ENCODE data around the gene DNMBP. TPM values are rescaled to one million over a fixed set of nuclear protein-coding genes. Genes with fewer than 3 reads are reported as not detected.
"Not testable (repeated sequence)": the region's sequence is repeated elsewhere in the genome, so short reads cannot be mapped to it uniquely, and the experiment has no call there.

Gene DNMBP
- total and polyA plus RNA-seq, 12 donors: 5.1 to 8.1 (median 7.1) TPM

- WGBS, 2 donors: 66 to 72% methylated on average over 3 of the region's 3 CpGs
- Histone ChIP-seq H3K27ac (peak overlapping the region in 6 of 10 donors; percentile 6 to 69 (median 26)), H3K4me3 (no peak overlapping the region), H3K36me3 (peaks cover 0 to 49% (median 13%) of the 10 kb centered on the region in 9 donors), H3K9me3 (no peaks in the 10 kb centered on the region), H3K4me1 (peaks cover 0 to 41% (median 18%) of the 10 kb centered on the region in 9 donors), H3K27me3 (no peaks in the 10 kb centered on the region)
- DNase-seq (no peak), ATAC-seq (peak in 2 of 8 donors; percentile 21 to 47)
- TF ChIP-seq CTCF (IDR thresholded peaks at IDR 0.05): no peak
- intact Hi-C loops (cut with DNase I): no loop called here
These were observed 43.4 kb downstream of the DNMBP start for GRCh38 chr10:99966306-99966705.

GRCh38 chr10:99965700-99966099 is 44.0 kb downstream of the DNMBP start:
- no peak for DNase-seq
- WGBS, 2 donors: 78 to 85% methylated on average over 4 of the region's 4 CpGs
- no peak for TF ChIP-seq CTCF (IDR thresholded peaks at IDR 0.05)
- Histone ChIP-seq H3K36me3 (peaks cover 0 to 43% (median 13%) of the 10 kb centered on the region in 9 donors), H3K4me3 (no peak overlapping the region), H3K4me1 (peaks cover 0 to 41% (median 18%) of the 10 kb centered on the region in 9 donors), H3K9me3 (no peaks in the 10 kb centered on the region), H3K27me3 (no peaks in the 10 kb centered on the region), H3K27ac (peak overlapping the region in 6 of 10 donors; percentile 6 to 69 (median 18))
- intact Hi-C loops (cut with DNase I): no loop called here
- peak in 2 of 8 donors; percentile 7 to 47 for ATAC-seq

GRCh38 chr10:99964791-99965190 is 45.0 kb downstream of the DNMBP start:
- H3K27me3 ChIP-seq: no peaks in the 10 kb centered on the region
- no peaks in the 10 kb centered on the region for H3K9me3 ChIP-seq
- no peak overlapping the region for H3K4me3 ChIP-seq
- TF ChIP-seq CTCF (IDR thresholded peaks at IDR 0.05): peak in 4 of 9 donors; percentile 10 to 27 (median 17)
- peaks cover 0 to 35% (median 13%) of the 10 kb centered on the region in 9 donors for H3K36me3 ChIP-seq
- peak overlapping the region in 4 of 10 donors; percentile 6 to 37 (median 19) for H3K27ac ChIP-seq
- H3K4me1 ChIP-seq: peaks cover 0 to 41% (median 18%) of the 10 kb centered on the region in 9 donors
- 96 to 98% methylated on average over 7 of the region's 7 CpGs for WGBS, 2 donors
- DNase-seq (no peak), ATAC-seq (no peak)
- intact Hi-C loops (cut with DNase I): no loop called here

DNA sequence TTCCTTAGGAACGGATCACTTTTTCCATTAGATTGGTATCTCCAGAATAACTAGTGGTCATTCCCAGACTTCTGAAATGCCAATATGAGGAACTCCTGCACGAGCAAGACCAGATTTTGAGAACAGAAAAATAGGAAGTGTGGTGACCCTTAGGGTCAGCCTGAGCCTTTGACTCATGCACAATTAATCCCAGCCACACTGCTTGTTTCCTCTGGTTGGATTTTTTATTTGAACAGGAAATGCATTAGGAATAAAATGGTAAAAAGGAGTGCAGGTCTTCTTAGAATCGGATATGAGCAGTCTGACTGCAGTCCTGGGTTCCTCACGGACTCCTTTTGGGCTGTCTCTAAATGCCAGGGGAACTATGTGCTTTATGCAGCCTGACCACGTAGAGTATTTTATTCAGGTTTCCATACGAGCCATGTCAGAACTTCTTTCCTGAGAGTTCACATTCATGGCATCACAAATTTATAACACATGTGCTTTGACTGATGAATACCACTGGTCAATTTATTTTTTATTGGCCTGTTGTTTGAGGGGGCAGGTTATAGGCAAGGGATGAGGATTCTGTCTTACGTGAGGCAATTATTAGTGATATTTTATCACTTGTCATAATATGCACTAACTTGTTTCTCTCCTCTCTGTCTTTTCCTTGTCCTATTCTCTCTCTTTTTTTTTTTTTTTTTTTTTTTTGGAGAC is 46.1 kb downstream of the DNMBP start:
- Histone ChIP-seq H3K36me3 (peaks cover 0 to 23% (median 8%) of the 10 kb centered on the region in 9 donors), H3K27ac (peak overlapping the region in 4 of 10 donors; percentile 22 to 52 (median 32)), H3K4me1 (peaks cover 0 to 41% (median 18%) of the 10 kb centered on the region in 9 donors)
- H3K4me3 ChIP-seq; H3K9me3 ChIP-seq; intact Hi-C loops (cut with DNase I); DNase-seq; H3K27me3 ChIP-seq: not testable (repeated sequence)
- peak in 7 of 8 donors; percentile 61 to 88 (median 79) for ATAC-seq
- WGBS, 2 donors: 49 to 56% methylated on average over 4 of the region's 7 CpGs

DNA sequence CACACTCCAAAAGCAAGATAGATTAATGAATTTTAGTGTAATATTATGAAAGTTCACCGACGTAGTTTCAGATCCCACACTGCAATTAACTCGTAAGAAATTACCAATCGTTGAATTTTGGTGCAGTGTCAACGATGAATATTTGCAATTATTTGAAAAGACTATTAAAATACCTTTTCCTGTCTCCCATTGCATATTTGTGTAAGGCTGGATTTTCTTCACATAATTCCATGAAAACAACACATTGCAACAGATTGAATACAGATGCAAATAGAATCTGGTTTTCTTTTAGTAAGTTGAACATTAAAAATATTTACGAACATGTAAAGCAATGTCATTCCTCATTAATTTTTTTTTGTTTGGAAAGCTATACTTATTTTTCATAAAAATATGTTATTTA is 50.9 kb downstream of the DNMBP start:
- peaks cover 0 to 39% (median 13%) of the 10 kb centered on the region in 9 donors for H3K36me3 ChIP-seq
- H3K27ac ChIP-seq: no peak overlapping the region
- ATAC-seq (no peak), DNase-seq (no peak)
- H3K4me1 ChIP-seq: peaks cover 0 to 20% (median 6%) of the 10 kb centered on the region in 9 donors
- TF ChIP-seq CTCF (IDR thresholded peaks at IDR 0.05): no peak
- intact Hi-C loops (cut with DNase I): no loop called here
- no peaks in the 10 kb centered on the region for H3K9me3 ChIP-seq
- H3K27me3 ChIP-seq: no peaks in the 10 kb centered on the region
- no peak overlapping the region for H3K4me3 ChIP-seq
- 92 to 94% methylated on average over 6 of the region's 6 CpGs for WGBS, 2 donors
